ENCODE results near the gene ARHGAP10. TPM values are rescaled to one million over a fixed set of nuclear protein-coding genes. Genes with fewer than 3 reads are reported as not detected.
A peak's percentile ranks its signal among the peaks of the same experiment; 100 is the strongest.

Gene ARHGAP10
- total RNA-seq, 2 donors from 2014 or later = 30.3 to 69.6 TPM

DNA sequence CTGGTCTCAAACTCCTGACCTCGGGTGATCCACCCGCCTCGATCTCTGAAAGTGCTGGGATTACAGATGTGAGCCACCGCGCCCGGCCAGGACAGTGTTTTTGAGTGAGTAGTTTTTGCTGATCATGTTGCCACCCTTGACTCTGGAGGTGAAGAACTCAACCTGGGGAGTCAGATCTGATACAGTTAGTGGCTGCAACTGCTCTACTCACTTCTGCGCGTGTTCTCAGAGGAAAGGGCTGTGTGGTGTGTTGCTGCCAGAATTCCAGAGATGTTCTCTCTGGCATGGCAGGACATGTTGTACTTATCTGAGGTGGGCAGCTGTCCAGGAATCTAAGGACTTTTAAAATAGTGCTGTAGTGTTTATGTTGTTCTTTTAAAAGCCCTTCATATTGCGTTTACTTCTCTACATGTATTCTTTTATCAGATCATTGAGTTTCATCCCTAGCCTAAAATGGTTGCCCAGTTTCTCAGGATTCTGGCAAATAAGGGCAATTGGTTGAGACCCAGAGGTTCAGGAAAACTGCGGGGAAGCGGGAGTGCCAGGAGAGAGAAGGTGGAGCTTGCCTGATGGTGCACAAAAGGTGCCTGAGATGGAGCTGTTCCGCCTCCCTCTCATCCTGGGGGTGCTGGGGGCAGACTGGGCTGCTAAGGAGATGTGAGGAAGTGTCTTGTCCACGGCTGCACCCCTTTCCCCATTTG is 97.7 kb downstream of the ARHGAP10 start:
- DNase-seq (ENCODE audit: low spot score) = peak; percentile 84
- Histone ChIP-seq H3K27ac (peak overlapping the region; percentile 76 to 77), H3K36me3 (no peaks in the 10 kb centered on the region), H3K27me3 (replicated peaks; ENCODE audit: insufficient read depth) (no peaks in the 10 kb centered on the region), H3K9me3 (no peaks in the 10 kb centered on the region), H3K4me1 (replicated peaks) (peaks cover 14% of the 10 kb centered on the region), H3K4me3 (no peak overlapping the region)
- TF ChIP-seq POLR2A (IDR thresholded peaks at IDR 0.05) = no peak
- TF ChIP-seq POLR2AphosphoS5 (IDR thresholded peaks at IDR 0.05) = peak; percentile 87
- TF ChIP-seq, protein P1, sequence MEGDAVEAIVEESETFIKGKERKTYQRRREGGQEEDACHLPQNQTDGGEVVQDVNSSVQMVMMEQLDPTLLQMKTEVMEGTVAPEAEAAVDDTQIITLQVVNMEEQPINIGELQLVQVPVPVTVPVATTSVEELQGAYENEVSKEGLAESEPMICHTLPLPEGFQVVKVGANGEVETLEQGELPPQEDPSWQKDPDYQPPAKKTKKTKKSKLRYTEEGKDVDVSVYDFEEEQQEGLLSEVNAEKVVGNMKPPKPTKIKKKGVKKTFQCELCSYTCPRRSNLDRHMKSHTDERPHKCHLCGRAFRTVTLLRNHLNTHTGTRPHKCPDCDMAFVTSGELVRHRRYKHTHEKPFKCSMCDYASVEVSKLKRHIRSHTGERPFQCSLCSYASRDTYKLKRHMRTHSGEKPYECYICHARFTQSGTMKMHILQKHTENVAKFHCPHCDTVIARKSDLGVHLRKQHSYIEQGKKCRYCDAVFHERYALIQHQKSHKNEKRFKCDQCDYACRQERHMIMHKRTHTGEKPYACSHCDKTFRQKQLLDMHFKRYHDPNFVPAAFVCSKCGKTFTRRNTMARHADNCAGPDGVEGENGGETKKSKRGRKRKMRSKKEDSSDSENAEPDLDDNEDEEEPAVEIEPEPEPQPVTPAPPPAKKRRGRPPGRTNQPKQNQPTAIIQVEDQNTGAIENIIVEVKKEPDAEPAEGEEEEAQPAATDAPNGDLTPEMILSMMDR (IDR thresholded peaks at IDR 0.05) = no peak
- WGBS = 37% methylated on average over 13 of the region's 13 CpGs
- intact Hi-C loops (cut with DNase I) = loop anchor here (5.0 kb wide), 1 partner anchor 97 kb away; the partner anchor contains the start of gene ARHGAP10

DNA sequence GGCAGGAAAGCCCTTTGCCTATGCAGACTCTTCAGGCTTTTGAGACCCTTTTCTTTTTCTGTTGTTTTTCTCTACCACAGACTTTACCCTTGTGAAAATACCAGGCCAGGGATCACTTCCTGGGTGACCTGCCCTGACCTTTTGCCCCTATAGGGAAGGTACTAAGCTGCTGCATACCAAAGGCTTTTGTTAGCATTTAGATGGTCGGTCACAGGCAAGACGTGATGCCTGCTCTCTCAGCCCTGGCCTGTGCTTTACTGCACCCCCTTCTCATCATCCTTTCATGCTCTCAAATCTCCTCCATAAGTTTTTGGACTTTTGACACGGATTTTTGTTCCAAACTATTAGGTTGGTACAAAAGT is 98.2 kb downstream of the ARHGAP10 start:
- 69% methylated on average over 3 of the region's 3 CpGs for WGBS
- Histone ChIP-seq H3K4me3 (no peak overlapping the region), H3K9me3 (no peaks in the 10 kb centered on the region), H3K36me3 (no peaks in the 10 kb centered on the region), H3K27ac (peak overlapping the region; percentile 76 to 77), H3K27me3 (replicated peaks; ENCODE audit: insufficient read depth) (no peaks in the 10 kb centered on the region), H3K4me1 (replicated peaks) (peaks cover 14% of the 10 kb centered on the region)
- TF ChIP-seq, protein P1 (IDR thresholded peaks at IDR 0.05) = no peak
- TF ChIP-seq POLR2A (IDR thresholded peaks at IDR 0.05) = no peak
- TF ChIP-seq POLR2AphosphoS5 (IDR thresholded peaks at IDR 0.05) = no peak
- intact Hi-C loops (cut with DNase I) = loop anchor here (5.0 kb wide), 1 partner anchor 98 kb away; the partner anchor contains the start of gene ARHGAP10
- no peak for DNase-seq (ENCODE audit: low spot score)

DNA sequence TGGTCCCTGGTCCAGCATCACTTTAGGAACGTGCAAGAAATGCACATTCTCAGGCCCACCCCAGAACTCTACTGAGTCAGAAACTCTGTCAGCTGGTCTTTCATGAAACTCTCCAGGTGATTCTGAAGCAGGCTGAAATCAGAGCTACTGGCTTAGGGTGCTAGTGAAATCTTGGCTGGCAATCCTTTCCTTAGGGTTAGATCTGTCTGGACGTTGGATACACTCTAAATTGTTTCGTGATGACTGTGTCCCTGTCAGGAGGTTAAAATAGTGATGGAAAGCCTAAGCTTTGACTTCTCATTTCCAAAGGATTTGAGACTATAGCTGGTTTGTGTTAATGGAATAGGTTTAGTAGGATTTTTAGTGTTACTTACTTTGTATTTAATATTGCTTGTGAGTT is 99.1 kb downstream of the ARHGAP10 start:
- no peak for TF ChIP-seq POLR2AphosphoS5 (IDR thresholded peaks at IDR 0.05)
- no peak for TF ChIP-seq POLR2A (IDR thresholded peaks at IDR 0.05)
- TF ChIP-seq, protein P1 (IDR thresholded peaks at IDR 0.05) = no peak
- peaks cover 14% of the 10 kb centered on the region for H3K4me1 ChIP-seq (replicated peaks)
- peak overlapping the region; percentile 76 to 77 for H3K27ac ChIP-seq
- WGBS = 25% methylated on average over 3 of the region's 3 CpGs
- H3K4me3 ChIP-seq = no peak overlapping the region
- H3K9me3 ChIP-seq = no peaks in the 10 kb centered on the region
- no peaks in the 10 kb centered on the region for H3K36me3 ChIP-seq
- intact Hi-C loops (cut with DNase I) = loop anchor here (5.0 kb wide), 1 partner anchor 99 kb away; the partner anchor contains the start of gene ARHGAP10
- no peaks in the 10 kb centered on the region for H3K27me3 ChIP-seq (replicated peaks; ENCODE audit: insufficient read depth)
- no peak for DNase-seq (ENCODE audit: low spot score)

DNA sequence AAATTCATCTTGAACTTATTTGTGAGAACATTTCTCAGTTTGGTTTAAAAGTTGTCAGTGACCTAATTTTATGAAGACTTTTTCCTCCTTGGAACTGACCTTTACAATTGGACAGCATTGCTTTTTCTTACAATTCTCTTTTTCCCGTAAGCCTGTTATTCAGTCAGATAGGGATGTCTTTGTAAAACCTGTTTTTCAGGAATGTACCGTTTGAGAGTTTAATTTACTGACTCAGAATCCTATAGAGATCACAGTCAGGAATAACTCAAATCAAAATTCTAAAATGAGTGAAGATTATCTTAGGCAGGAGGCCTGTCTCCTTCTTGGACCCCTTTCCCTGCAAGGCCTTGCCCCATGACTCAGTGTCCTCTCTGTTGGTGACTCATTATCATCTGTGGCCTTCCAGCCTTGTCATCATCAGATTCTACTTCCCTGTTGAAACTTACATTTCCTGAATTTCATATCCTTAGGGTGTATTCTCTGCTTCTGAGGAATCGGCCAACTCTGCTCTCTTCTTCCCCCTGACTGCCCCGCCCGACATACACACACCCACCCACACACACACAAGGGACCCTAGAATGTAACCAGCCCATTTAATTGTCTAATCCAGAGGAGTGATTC is 99.8 kb downstream of the ARHGAP10 start:
- Histone ChIP-seq H3K36me3 (no peaks in the 10 kb centered on the region), H3K9me3 (no peaks in the 10 kb centered on the region), H3K27me3 (replicated peaks; ENCODE audit: insufficient read depth) (no peaks in the 10 kb centered on the region), H3K4me1 (replicated peaks) (peaks cover 14% of the 10 kb centered on the region), H3K4me3 (no peak overlapping the region), H3K27ac (peak overlapping the region; percentile 76 to 77)
- TF ChIP-seq POLR2A (IDR thresholded peaks at IDR 0.05) (no peak), POLR2AphosphoS5 (IDR thresholded peaks at IDR 0.05) (peak; percentile 47)
- TF ChIP-seq, protein P1 (IDR thresholded peaks at IDR 0.05) = no peak
- DNase-seq (ENCODE audit: low spot score) = no peak
- 20% methylated on average over 5 of the region's 5 CpGs for WGBS
- intact Hi-C loops (cut with DNase I) = loop anchor here (5.0 kb wide), 1 partner anchor 99 kb away; the partner anchor contains the start of gene ARHGAP10

Measured in prostate gland (tissue), 2 donors.